Endothelial cell of umbilical vein (primary cell): Measurements from ENCODE around the gene RBM17. TPM values are rescaled to one million over a fixed set of nuclear protein-coding genes. Genes with fewer than 3 reads are reported as not detected.
"Not testable (repeated sequence)": the region's sequence is repeated elsewhere in the genome, so short reads cannot be mapped to it uniquely, and the experiment has no call there.

Experiments used
- BruUV-seq: library from RNA; stranded (reverse); fragments of 400-500 nt; replicated peaks from 2 replicates; lab custom pipeline; 2021; lab: Mats Ljungman, UMichigan
- CTCF ChIA-PET: fragments of 300-600, 350-600 bp; sonication (Branson Sonifier 250); formaldehyde crosslinking; loops from one replicate; lab custom pipeline; 2021; ENCODE audit warnings: antibody characterized with exemption, inconsistent platforms; lab: Charles Lee
- POLR2A ChIA-PET: fragments of 300-600, 350-600 bp; sonication (Branson Sonifier 250); formaldehyde crosslinking; loops from one replicate; lab custom pipeline; 2021; ENCODE audit warnings: antibody characterized with exemption, inconsistent platforms; lab: Charles Lee
- DNase-seq: peaks from one replicate; pipeline ENCODE4 v3.0.0-alpha.2; 2011; ENCODE audit warnings: low read depth, low spot score
- FAIRE-seq: peaks from 2 replicates; lab custom pipeline; 2011; peaks lifted over from hg19 to GRCh38; lab: Jason Lieb, UNC
- H2AFZ ChIP-seq: 2 replicates; pipeline ENCODE4 v1.6.0; 2012; ENCODE audit warnings: low read depth, low read length, control low read depth, inconsistent platforms
- H3K27ac ChIP-seq: 2 replicates; pipeline ENCODE4 v1.5.1; 2011; ENCODE audit warnings: low read depth, mild to moderate bottlenecking, control low read depth, low read length, moderate library complexity; ENCODE audit not compliant: insufficient read depth
- H3K27me3 ChIP-seq, 2 experiments: 2 replicates each; pipeline versions ENCODE4 v1.6.0 to v1.6.1; 2011; ENCODE audit warnings: low read length in 2 of 2, mixed read lengths in 1 of 2; ENCODE audit not compliant: control insufficient read depth in 2 of 2, insufficient read depth in 2 of 2
- H3K36me3 ChIP-seq, 2 experiments: 2 replicates in 1 of 2; 3 replicates in 1 of 2; pipeline ENCODE4 v1.5.1; 2011; ENCODE audit warnings: low read length in 2 of 2, mild to moderate bottlenecking in 1 of 2, moderate library complexity in 1 of 2; ENCODE audit not compliant: control insufficient read depth in 2 of 2, insufficient read depth in 2 of 2; ENCODE audit errors: extremely low read depth in 1 of 2
- H3K4me1 ChIP-seq: 3 replicates; pipeline ENCODE4 v1.5.1; 2011; ENCODE audit warnings: mild to moderate bottlenecking, low read length; ENCODE audit not compliant: control insufficient read depth, insufficient read depth; ENCODE audit errors: extremely low read depth
- H3K4me2 ChIP-seq: 2 replicates; pipeline ENCODE4 v1.6.1; 2011; ENCODE audit warnings: low read length, control low read depth, mixed read lengths; ENCODE audit not compliant: insufficient read depth
- H3K4me3 ChIP-seq, 3 experiments: fragments of 200-600 bp in 1 of 3; sonication (generic), shearing (Covaris generic) in 1 of 3; replicated peaks in 1 of 3; 2 replicates each; pipeline ENCODE4 v1.5.1; 2011 to 2016; ENCODE audit warnings: control low read depth in 3 of 3, low read length in 3 of 3, mild to moderate bottlenecking in 2 of 3, inconsistent platforms in 1 of 3, low read depth in 1 of 3, moderate library complexity in 1 of 3; ENCODE audit not compliant: insufficient read depth in 1 of 3
- H3K79me2 ChIP-seq: 2 replicates; pipeline ENCODE4 v1.6.0; 2012; ENCODE audit warnings: low read length, inconsistent platforms; ENCODE audit not compliant: control insufficient read depth, insufficient read depth
- H3K9ac ChIP-seq: replicated peaks from 2 replicates; pipeline ENCODE3; 2011; ENCODE audit warnings: low read length, control low read depth; ENCODE audit not compliant: insufficient read depth; ENCODE audit errors: extremely low read depth
- H3K9me1 ChIP-seq: replicated peaks from 3 replicates; pipeline ENCODE4 v1.6.0; 2011; ENCODE audit warnings: mild to moderate bottlenecking, low read length; ENCODE audit not compliant: control insufficient read depth, insufficient read depth; ENCODE audit errors: extremely low read depth
- H3K9me3 ChIP-seq: replicated peaks from 2 replicates; pipeline ENCODE4 v1.5.1; 2012; ENCODE audit warnings: low read length, inconsistent platforms; ENCODE audit not compliant: control insufficient read depth, insufficient read depth
- H4K20me1 ChIP-seq: replicated peaks from 2 replicates; pipeline ENCODE3; 2011; ENCODE audit warnings: mild to moderate bottlenecking, low read length; ENCODE audit not compliant: control insufficient read depth, insufficient read depth; ENCODE audit errors: extremely low read depth
- FOS ChIP-seq: IDR thresholded peaks from 2 replicates; pipeline ENCODE4 v1.6.1; 2011; ENCODE audit warnings: mild to moderate bottlenecking, low read length, moderate library complexity, borderline replicate concordance; ENCODE audit not compliant: insufficient read depth
- GATA2 ChIP-seq: IDR thresholded peaks from 2 replicates; pipeline ENCODE4 v1.7.0; 2011; ENCODE audit warnings: low read depth, mild to moderate bottlenecking, moderate library complexity, mixed read lengths, low read length; ENCODE audit not compliant: insufficient read length, insufficient read depth
- JUN ChIP-seq: IDR thresholded peaks from 2 replicates; pipeline ENCODE4 v1.6.1; 2011; ENCODE audit warnings: borderline replicate concordance, low read depth; ENCODE audit not compliant: insufficient read length, insufficient read depth
- POLR2A ChIP-seq: IDR thresholded peaks from 2 replicates; pipeline ENCODE4 v1.6.1; 2012; ENCODE audit warnings: low read depth, mild to moderate bottlenecking, control low read depth, low read length
- POLR2AphosphoS5 ChIP-seq: IDR thresholded peaks from 2 replicates; pipeline ENCODE4 v1.6.1; 2012; ENCODE audit warnings: low read depth, mild to moderate bottlenecking, control low read depth, low read length, moderate library complexity; ENCODE audit not compliant: insufficient read depth
- dilution Hi-C: fragments of 300-500 bp; cut with MboI; formaldehyde crosslinking; loops from one replicate; pipeline ENCODE4 v1.15.0; 2019; ENCODE audit warnings: low sequenced_read_pairs; ENCODE audit not compliant: extremely low pct_ligation_motif_present
- intact Hi-C: fragments of 100-400 bp; cut with micrococcal nuclease; formaldehyde crosslinking; loops from one replicate; pipeline ENCODE4 v1.10.0; 2022
- polyA plus RNA-seq, 4 experiments: library from polyadenylated mRNA; depleted of rRNA in 3 of 4; stranded (reverse) in 3 of 4; unstranded in 1 of 4; fragments of >200 nt; gene quantifications; 2 replicates each; pipeline versions ENCODE4 v1.2.1 to v1.2.3, GENCODE V29; 2011 to 2012; ENCODE audit warnings: missing spikeins in 1 of 4
- total RNA-seq: library from RNA; stranded (reverse); gene quantifications from 2 replicates; pipeline ENCODE4 v1.2.3, GENCODE V29; 2021
- TF ChIP-seq, protein P1 (sequence below), 2 donors: IDR thresholded peaks; 1 replicate in 1 of 2; 2 replicates in 1 of 2; pipeline ENCODE4 v1.5.1; 2011; ENCODE audit warnings: low read length in 2 of 2, mild to moderate bottlenecking in 2 of 2, moderate library complexity in 2 of 2, control low read depth in 1 of 2, inconsistent platforms in 1 of 2, low read depth in 1 of 2; ENCODE audit not compliant: insufficient read depth in 1 of 2; ENCODE audit errors: extremely low read depth in 1 of 2
- TF ChIP-seq, protein P2 (sequence below): IDR thresholded peaks from 2 replicates; pipeline ENCODE4 v1.6.1; 2011; ENCODE audit not compliant: insufficient read depth, insufficient read length

Gene RBM17
- total and polyA plus RNA-seq, 2 donors (not counting 3 experiments of a cell fraction or from before 2014, with no cell fraction given) = 23.1 to 148 TPM

GRCh38 chr10:6124666-6125065 is 35.8 kb downstream of the RBM17 start:
- ChIA-PET POLR2A (no interaction called here), CTCF (interaction anchor here (0.7 to 2.7 kb wide), 6 partner anchors 10 to 277 kb away, joined by 3 to 17 read pairs (median 4); no protein-coding TSS in a partner anchor)
- H3K27me3 ChIP-seq = no peaks in the 10 kb centered on the region
- no TSS peak for BruUV-seq
- H3K79me2 ChIP-seq = no peaks in the 10 kb centered on the region
- H3K9me1 ChIP-seq = no peaks in the 10 kb centered on the region
- TF ChIP-seq JUN (no peak), GATA2 (no peak), POLR2A (no peak), FOS (no peak), POLR2AphosphoS5 (no peak)
- TF ChIP-seq, protein P1, sequence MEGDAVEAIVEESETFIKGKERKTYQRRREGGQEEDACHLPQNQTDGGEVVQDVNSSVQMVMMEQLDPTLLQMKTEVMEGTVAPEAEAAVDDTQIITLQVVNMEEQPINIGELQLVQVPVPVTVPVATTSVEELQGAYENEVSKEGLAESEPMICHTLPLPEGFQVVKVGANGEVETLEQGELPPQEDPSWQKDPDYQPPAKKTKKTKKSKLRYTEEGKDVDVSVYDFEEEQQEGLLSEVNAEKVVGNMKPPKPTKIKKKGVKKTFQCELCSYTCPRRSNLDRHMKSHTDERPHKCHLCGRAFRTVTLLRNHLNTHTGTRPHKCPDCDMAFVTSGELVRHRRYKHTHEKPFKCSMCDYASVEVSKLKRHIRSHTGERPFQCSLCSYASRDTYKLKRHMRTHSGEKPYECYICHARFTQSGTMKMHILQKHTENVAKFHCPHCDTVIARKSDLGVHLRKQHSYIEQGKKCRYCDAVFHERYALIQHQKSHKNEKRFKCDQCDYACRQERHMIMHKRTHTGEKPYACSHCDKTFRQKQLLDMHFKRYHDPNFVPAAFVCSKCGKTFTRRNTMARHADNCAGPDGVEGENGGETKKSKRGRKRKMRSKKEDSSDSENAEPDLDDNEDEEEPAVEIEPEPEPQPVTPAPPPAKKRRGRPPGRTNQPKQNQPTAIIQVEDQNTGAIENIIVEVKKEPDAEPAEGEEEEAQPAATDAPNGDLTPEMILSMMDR (IDR thresholded peaks at IDR 0.05; ENCODE audit: extremely low read depth in 1 of 2, insufficient read depth in 1 of 2, low read depth in 1 of 2, low read length in 2 of 2) = no peak
- TF ChIP-seq, protein P2, sequence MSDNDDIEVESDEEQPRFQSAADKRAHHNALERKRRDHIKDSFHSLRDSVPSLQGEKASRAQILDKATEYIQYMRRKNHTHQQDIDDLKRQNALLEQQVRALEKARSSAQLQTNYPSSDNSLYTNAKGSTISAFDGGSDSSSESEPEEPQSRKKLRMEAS = no peak
- H3K27ac ChIP-seq = no peak overlapping the region
- no peaks in the 10 kb centered on the region for H4K20me1 ChIP-seq
- H3K36me3 ChIP-seq = no peaks in the 10 kb centered on the region
- no peak overlapping the region for H3K9ac ChIP-seq
- dilution Hi-C loops = no loop called here
- no peak for DNase-seq
- peak overlapping the region; percentile 32 for H3K4me2 ChIP-seq
- H3K4me1 ChIP-seq = peaks cover 3% of the 10 kb centered on the region
- H3K9me3 ChIP-seq = no peaks in the 10 kb centered on the region
- H2AFZ ChIP-seq = peak overlapping the region; percentile 76
- H3K4me3 ChIP-seq = no peak overlapping the region
- intact Hi-C loops = no loop called here
- peak; percentile 54 for FAIRE-seq

DNA sequence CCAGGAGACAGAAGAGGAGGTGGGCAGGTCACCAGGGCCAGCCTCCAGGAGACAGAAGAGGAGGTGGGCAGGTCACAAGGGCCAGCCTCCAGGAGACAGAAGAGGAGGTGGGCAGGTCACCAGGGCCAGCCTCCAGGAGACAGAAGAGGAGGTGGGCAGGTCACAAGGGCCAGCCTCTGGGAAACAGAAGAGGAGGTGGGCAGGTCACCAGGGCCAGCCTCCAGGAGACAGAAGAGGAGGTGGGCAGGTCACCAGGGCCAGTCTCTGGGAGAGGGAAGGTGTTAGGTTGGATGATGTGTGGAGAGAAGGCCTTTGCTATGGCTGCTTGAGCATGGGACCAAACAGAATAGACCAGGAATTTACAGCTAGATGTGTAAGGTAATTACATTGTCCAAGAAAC is 38.6 kb downstream of the RBM17 start:
- H3K4me3 ChIP-seq, H4K20me1 ChIP-seq, intact Hi-C loops, H3K9me1 ChIP-seq, H3K36me3 ChIP-seq, POLR2A ChIA-PET, dilution Hi-C loops, H3K4me2 ChIP-seq, BruUV-seq, H3K27ac ChIP-seq, H3K4me1 ChIP-seq, H3K9me3 ChIP-seq, FAIRE-seq, H3K79me2 ChIP-seq, H3K9ac ChIP-seq, H2AFZ ChIP-seq, DNase-seq, H3K27me3 ChIP-seq: not testable (repeated sequence)
- CTCF ChIA-PET = interaction anchor here (3.1 kb wide), 1 partner anchor 274 kb away, joined by 16 read pairs; no protein-coding TSS in a partner anchor
